ENCODE data around the gene SLC7A1.

DNA sequence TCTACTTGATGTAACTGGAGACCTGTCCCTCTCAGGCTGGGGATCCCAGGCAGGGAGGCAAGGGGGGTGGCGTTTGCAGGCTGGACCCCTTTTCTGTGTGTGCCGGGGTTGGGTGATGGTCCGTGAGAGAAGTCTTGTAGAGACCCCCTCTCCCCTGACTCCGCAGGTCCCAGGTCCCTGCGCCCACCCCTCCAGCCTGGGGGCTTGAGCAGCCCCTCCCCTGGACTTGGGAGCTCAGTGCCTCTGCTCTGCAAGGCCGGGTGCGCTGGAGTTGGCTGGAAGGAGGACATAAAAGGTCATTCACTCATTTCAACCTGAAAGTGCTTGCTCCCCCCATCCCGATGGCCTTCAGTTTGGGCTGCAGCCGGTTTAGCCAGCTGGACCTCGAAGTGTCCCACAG, 89.5 kb downstream of the SLC7A1 start:
- TF ChIP-seq ATF1 (CRISPR knock-in tag; IDR thresholded peaks at IDR 0.05) (no peak), ELF4 (CRISPR knock-in tag; IDR thresholded peaks at IDR 0.05; ENCODE audit: low read depth) (no peak), CREB1 (CRISPR knock-in tag; IDR thresholded peaks at IDR 0.05) (no peak), NFE2L1 (CRISPR knock-in tag; IDR thresholded peaks at IDR 0.05) (no peak)
- TF ChIP-seq, protein P1, sequence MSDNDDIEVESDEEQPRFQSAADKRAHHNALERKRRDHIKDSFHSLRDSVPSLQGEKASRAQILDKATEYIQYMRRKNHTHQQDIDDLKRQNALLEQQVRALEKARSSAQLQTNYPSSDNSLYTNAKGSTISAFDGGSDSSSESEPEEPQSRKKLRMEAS (CRISPR knock-in tag; IDR thresholded peaks at IDR 0.05) = no peak
- TF ChIP-seq, protein P2, sequence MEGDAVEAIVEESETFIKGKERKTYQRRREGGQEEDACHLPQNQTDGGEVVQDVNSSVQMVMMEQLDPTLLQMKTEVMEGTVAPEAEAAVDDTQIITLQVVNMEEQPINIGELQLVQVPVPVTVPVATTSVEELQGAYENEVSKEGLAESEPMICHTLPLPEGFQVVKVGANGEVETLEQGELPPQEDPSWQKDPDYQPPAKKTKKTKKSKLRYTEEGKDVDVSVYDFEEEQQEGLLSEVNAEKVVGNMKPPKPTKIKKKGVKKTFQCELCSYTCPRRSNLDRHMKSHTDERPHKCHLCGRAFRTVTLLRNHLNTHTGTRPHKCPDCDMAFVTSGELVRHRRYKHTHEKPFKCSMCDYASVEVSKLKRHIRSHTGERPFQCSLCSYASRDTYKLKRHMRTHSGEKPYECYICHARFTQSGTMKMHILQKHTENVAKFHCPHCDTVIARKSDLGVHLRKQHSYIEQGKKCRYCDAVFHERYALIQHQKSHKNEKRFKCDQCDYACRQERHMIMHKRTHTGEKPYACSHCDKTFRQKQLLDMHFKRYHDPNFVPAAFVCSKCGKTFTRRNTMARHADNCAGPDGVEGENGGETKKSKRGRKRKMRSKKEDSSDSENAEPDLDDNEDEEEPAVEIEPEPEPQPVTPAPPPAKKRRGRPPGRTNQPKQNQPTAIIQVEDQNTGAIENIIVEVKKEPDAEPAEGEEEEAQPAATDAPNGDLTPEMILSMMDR (IDR thresholded peaks at IDR 0.05) = no peak
- TF ChIP-seq, protein P3, sequence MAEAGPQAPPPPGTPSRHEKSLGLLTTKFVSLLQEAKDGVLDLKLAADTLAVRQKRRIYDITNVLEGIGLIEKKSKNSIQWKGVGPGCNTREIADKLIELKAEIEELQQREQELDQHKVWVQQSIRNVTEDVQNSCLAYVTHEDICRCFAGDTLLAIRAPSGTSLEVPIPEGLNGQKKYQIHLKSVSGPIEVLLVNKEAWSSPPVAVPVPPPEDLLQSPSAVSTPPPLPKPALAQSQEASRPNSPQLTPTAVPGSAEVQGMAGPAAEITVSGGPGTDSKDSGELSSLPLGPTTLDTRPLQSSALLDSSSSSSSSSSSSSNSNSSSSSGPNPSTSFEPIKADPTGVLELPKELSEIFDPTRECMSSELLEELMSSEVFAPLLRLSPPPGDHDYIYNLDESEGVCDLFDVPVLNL (CRISPR knock-in tag; IDR thresholded peaks at IDR 0.05; ENCODE audit: borderline replicate concordance, low read depth) = no peak

Data from WTC11 (cell line).